KMS-11 (cell line): ENCODE measurements around the gene MYO19.
"Not testable (repeated sequence)": the region's sequence is repeated elsewhere in the genome, so short reads cannot be mapped to it uniquely, and the experiment has no call there.

Experiments
- H2AFZ ChIP-seq: fragments of 200-600 bp; sonication (generic); 2 replicates; pipeline ENCODE4 v1.6.1; 2016; ENCODE audit warnings: antibody characterized with exemption, mixed run types, low read depth
- H3K27ac ChIP-seq: fragments of 200-600 bp; sonication (generic); 2 replicates; pipeline ENCODE4 v1.6.1; 2016; ENCODE audit warnings: mild to moderate bottlenecking, mixed run types
- H3K27me3 ChIP-seq: fragments of 200-600 bp; sonication (generic); 2 replicates; pipeline ENCODE4 v1.6.1; 2017; ENCODE audit warnings: mild to moderate bottlenecking, low read depth, mixed run types, moderate library complexity; ENCODE audit not compliant: insufficient read depth
- H3K36me3 ChIP-seq: fragments of 200-600 bp; sonication (generic); 2 replicates; pipeline ENCODE4 v1.6.1; 2017; ENCODE audit warnings: mild to moderate bottlenecking, mixed run types; ENCODE audit not compliant: insufficient read depth
- H3K4me1 ChIP-seq: fragments of 200-600 bp; sonication (generic); 2 replicates; pipeline ENCODE4 v1.6.1; 2016; ENCODE audit warnings: mild to moderate bottlenecking, low read depth, mixed run types; ENCODE audit not compliant: poor library complexity, severe bottlenecking
- H3K4me2 ChIP-seq: fragments of 200-600 bp; sonication (generic); 2 replicates; pipeline ENCODE4 v1.7.0; 2016; ENCODE audit warnings: mild to moderate bottlenecking, mixed run types
- H3K4me3 ChIP-seq: fragments of 200-600 bp; sonication (generic); IDR thresholded peaks from 2 replicates; pipeline ENCODE4 v1.6.1; 2017; ENCODE audit warnings: low read depth, low read length, mixed read lengths; ENCODE audit not compliant: insufficient read depth
- H3K79me2 ChIP-seq: fragments of 200-600 bp; sonication (generic); 2 replicates; pipeline ENCODE4 v1.6.1; 2016; ENCODE audit warnings: low read depth, mixed run types; ENCODE audit not compliant: insufficient read depth
- H3K9ac ChIP-seq: fragments of 200-600 bp; sonication (generic); 2 replicates; pipeline ENCODE4 v1.6.1; 2016; ENCODE audit warnings: mild to moderate bottlenecking, mixed run types
- H4K20me1 ChIP-seq: fragments of 200-600 bp; sonication (generic); 2 replicates; pipeline ENCODE4 v1.6.1; 2016; ENCODE audit warnings: mild to moderate bottlenecking, mixed run types; ENCODE audit not compliant: insufficient read depth
- CTCF ChIP-seq: fragments of 200-600 bp; sonication (generic); conservative IDR thresholded peaks from 2 replicates; pipeline ENCODE4 v1.6.1; 2017; ENCODE audit warnings: low read depth, mild to moderate bottlenecking, antibody characterized with exemption, low read length, moderate library complexity, mixed read lengths

The MYO19 gene

GRCh38 chr17:36460265-36460937 is 74.3 kb downstream of the MYO19 start:
- H3K9ac ChIP-seq, result no peak overlapping the region

GRCh38 chr17:36459601-36460000 is 75.1 kb downstream of the MYO19 start:
- no peak overlapping the region for H2AFZ ChIP-seq
- no peak overlapping the region for H3K4me3 ChIP-seq
- no peaks in the 10 kb centered on the region for H3K4me1 ChIP-seq

More at GRCh38 chr17:36460265-36460937, 74.3 kb downstream of the MYO19 start:
- TF ChIP-seq CTCF, result no peak
- H3K4me3 ChIP-seq, result no peak overlapping the region
- H3K4me1 ChIP-seq, result no peaks in the 10 kb centered on the region
- no peak overlapping the region for H2AFZ ChIP-seq
- H3K27ac ChIP-seq, result no peak overlapping the region
- no peak overlapping the region for H3K4me2 ChIP-seq
- no peaks in the 10 kb centered on the region for H4K20me1 ChIP-seq
- H3K79me2 ChIP-seq, result no peaks in the 10 kb centered on the region
- H3K36me3 ChIP-seq, result no peaks in the 10 kb centered on the region
- H3K27me3 ChIP-seq, result no peaks in the 10 kb centered on the region; the same call in 1 of the 2 replicates

GRCh38 chr17:36459045-36459444 is 75.6 kb downstream of the MYO19 start:
- no peak overlapping the region for H3K9ac ChIP-seq
- H4K20me1 ChIP-seq, result no peaks in the 10 kb centered on the region
- H3K36me3 ChIP-seq, result no peaks in the 10 kb centered on the region
- no peak overlapping the region for H2AFZ ChIP-seq
- H3K4me1 ChIP-seq, result no peaks in the 10 kb centered on the region
- no peak overlapping the region for H3K27ac ChIP-seq
- H3K4me2 ChIP-seq, result no peak overlapping the region
- H3K79me2 ChIP-seq, result no peaks in the 10 kb centered on the region
- TF ChIP-seq CTCF, result no peak
- H3K27me3 ChIP-seq, result no peaks in the 10 kb centered on the region; the same call in 1 of the 2 replicates
- no peak overlapping the region for H3K4me3 ChIP-seq

More at GRCh38 chr17:36459601-36460000, 75.1 kb downstream of the MYO19 start:
- Histone ChIP-seq H3K79me2 (no peaks in the 10 kb centered on the region), H3K27me3 (no peaks in the 10 kb centered on the region; the same call in 1 of the 2 replicates), H3K4me2 (no peak overlapping the region), H4K20me1 (no peaks in the 10 kb centered on the region), H3K27ac (no peak overlapping the region), H3K36me3 (no peaks in the 10 kb centered on the region), H3K9ac (no peak overlapping the region)
- no peak for TF ChIP-seq CTCF

GRCh38 chr17:36457701-36458100 is 77.0 kb downstream of the MYO19 start:
- H3K4me3 ChIP-seq, H3K4me2 ChIP-seq, H3K79me2 ChIP-seq, H3K36me3 ChIP-seq, H2AFZ ChIP-seq, H3K9ac ChIP-seq, H3K27me3 ChIP-seq, H4K20me1 ChIP-seq, H3K27ac ChIP-seq, H3K4me1 ChIP-seq: not testable (repeated sequence)

GRCh38 chr17:36452888-36453287 is 81.8 kb downstream of the MYO19 start:
- not testable (repeated sequence) for H2AFZ ChIP-seq, H3K4me2 ChIP-seq, H3K27ac ChIP-seq, H3K36me3 ChIP-seq, H4K20me1 ChIP-seq, H3K4me3 ChIP-seq, H3K9ac ChIP-seq, H3K79me2 ChIP-seq, H3K27me3 ChIP-seq, H3K4me1 ChIP-seq

GRCh38 chr17:36449997-36450396 is 84.7 kb downstream of the MYO19 start:
- not testable (repeated sequence) for H3K27me3 ChIP-seq, H3K4me1 ChIP-seq, H3K27ac ChIP-seq, H3K4me2 ChIP-seq, H4K20me1 ChIP-seq, H3K9ac ChIP-seq, H3K79me2 ChIP-seq, H2AFZ ChIP-seq, H3K4me3 ChIP-seq, H3K36me3 ChIP-seq
